Ishikawa (cell line): Measurements from ENCODE around the gene MED13L.

Experiments
- CEBPB ChIP-seq: IDR thresholded peaks from 2 replicates; pipeline ENCODE4 v1.6.1; 2012
- CREB1 ChIP-seq: IDR thresholded peaks from 2 replicates; pipeline ENCODE4 v1.6.1; 2012; ENCODE audit warnings: low read depth
- EGR1 ChIP-seq: IDR thresholded peaks from 2 replicates; pipeline ENCODE4 v1.6.1; 2012
- EP300 ChIP-seq: IDR thresholded peaks from 2 replicates; pipeline ENCODE4 v1.6.1; 2012; ENCODE audit warnings: borderline replicate concordance
- FOXM1 ChIP-seq: IDR thresholded peaks from 2 replicates; pipeline ENCODE4 v1.6.1; 2012; ENCODE audit warnings: low read depth, borderline replicate concordance
- NFIC ChIP-seq: IDR thresholded peaks from 2 replicates; pipeline ENCODE4 v1.6.1; 2012
- RAD21 ChIP-seq: IDR thresholded peaks from 2 replicates; pipeline ENCODE4 v1.6.1; 2012; ENCODE audit warnings: low read depth
- TAF1 ChIP-seq: IDR thresholded peaks from 2 replicates; pipeline ENCODE4 v1.6.1; 2012; ENCODE audit warnings: low read depth, mild to moderate bottlenecking
- TCF12 ChIP-seq: IDR thresholded peaks from 2 replicates; pipeline ENCODE4 v1.6.1; 2012; ENCODE audit warnings: low read depth
- TEAD4 ChIP-seq: IDR thresholded peaks from 2 replicates; pipeline ENCODE4 v1.6.1; 2012
- YY1 ChIP-seq: IDR thresholded peaks from 2 replicates; pipeline ENCODE4 v1.6.1; 2012; ENCODE audit warnings: low read depth
- ZBTB7A ChIP-seq: IDR thresholded peaks from 2 replicates; pipeline ENCODE4 v1.6.1; 2012; ENCODE audit warnings: low read depth
- TF ChIP-seq, protein P1 (sequence below): IDR thresholded peaks from 2 replicates; pipeline ENCODE4 v1.6.1; 2012
- TF ChIP-seq, protein P2 (sequence below): IDR thresholded peaks from 2 replicates; pipeline ENCODE4 v1.6.1; 2012; ENCODE audit warnings: low read depth, mild to moderate bottlenecking
- TF ChIP-seq, protein P3 (sequence below): IDR thresholded peaks from 2 replicates; pipeline ENCODE4 v1.6.1; 2012

The MED13L gene

DNA sequence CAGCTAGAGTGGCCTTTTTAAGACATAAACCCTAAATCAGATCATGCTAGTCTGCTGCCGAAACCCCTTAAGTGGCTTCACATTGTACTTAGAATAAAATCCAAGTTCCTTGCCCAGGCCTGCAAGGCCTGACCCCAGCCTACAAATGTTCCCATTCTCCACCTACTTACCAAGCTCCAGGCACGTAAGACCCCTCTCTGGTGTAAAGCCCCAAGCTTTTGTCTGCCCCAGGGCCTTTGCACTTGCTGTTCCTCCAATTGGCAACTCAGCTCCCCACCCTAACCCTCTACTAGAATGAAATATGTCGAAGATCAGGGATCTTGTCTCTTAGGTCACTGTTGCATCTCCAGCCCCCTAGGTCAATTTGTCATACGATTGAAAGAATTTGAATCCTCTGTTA is 27.1 kb upstream of the MED13L start:
- TF ChIP-seq TEAD4 (no peak), ZBTB7A (no peak), TAF1 (no peak)

DNA sequence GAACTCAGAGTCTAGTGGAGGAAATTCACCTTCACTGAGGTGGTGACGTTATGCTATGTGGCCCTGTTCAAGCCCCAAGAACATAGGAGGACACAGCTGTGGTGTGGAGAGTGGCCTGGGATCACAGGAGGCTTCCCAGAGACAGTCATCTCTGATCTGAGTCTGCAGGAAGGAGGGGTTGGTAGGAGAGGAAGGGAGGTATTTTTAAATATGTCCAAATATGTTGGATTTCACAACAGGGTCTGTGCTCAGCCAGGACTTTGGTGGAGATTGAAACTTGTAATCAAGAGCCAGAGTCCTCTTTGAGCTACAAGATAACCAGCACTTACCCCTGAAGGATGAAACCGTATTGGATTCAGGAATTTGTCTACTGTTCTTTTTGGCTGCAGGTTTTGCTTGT is 26.4 kb upstream of the MED13L start:
- TF ChIP-seq TAF1, result no peak
- no peak for TF ChIP-seq CREB1
- TF ChIP-seq TCF12, result no peak
- TF ChIP-seq EP300, result no peak
- TF ChIP-seq, protein P1, sequence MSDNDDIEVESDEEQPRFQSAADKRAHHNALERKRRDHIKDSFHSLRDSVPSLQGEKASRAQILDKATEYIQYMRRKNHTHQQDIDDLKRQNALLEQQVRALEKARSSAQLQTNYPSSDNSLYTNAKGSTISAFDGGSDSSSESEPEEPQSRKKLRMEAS, result no peak
- no peak for TF ChIP-seq CEBPB
- no peak for TF ChIP-seq NFIC
- TF ChIP-seq FOXM1, result no peak
- no peak for TF ChIP-seq TEAD4
- TF ChIP-seq YY1, result no peak
- no peak for TF ChIP-seq ZBTB7A
- TF ChIP-seq, protein P2, sequence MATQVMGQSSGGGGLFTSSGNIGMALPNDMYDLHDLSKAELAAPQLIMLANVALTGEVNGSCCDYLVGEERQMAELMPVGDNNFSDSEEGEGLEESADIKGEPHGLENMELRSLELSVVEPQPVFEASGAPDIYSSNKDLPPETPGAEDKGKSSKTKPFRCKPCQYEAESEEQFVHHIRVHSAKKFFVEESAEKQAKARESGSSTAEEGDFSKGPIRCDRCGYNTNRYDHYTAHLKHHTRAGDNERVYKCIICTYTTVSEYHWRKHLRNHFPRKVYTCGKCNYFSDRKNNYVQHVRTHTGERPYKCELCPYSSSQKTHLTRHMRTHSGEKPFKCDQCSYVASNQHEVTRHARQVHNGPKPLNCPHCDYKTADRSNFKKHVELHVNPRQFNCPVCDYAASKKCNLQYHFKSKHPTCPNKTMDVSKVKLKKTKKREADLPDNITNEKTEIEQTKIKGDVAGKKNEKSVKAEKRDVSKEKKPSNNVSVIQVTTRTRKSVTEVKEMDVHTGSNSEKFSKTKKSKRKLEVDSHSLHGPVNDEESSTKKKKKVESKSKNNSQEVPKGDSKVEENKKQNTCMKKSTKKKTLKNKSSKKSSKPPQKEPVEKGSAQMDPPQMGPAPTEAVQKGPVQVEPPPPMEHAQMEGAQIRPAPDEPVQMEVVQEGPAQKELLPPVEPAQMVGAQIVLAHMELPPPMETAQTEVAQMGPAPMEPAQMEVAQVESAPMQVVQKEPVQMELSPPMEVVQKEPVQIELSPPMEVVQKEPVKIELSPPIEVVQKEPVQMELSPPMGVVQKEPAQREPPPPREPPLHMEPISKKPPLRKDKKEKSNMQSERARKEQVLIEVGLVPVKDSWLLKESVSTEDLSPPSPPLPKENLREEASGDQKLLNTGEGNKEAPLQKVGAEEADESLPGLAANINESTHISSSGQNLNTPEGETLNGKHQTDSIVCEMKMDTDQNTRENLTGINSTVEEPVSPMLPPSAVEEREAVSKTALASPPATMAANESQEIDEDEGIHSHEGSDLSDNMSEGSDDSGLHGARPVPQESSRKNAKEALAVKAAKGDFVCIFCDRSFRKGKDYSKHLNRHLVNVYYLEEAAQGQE, result no peak
- no peak for TF ChIP-seq RAD21
- no peak for TF ChIP-seq EGR1

DNA sequence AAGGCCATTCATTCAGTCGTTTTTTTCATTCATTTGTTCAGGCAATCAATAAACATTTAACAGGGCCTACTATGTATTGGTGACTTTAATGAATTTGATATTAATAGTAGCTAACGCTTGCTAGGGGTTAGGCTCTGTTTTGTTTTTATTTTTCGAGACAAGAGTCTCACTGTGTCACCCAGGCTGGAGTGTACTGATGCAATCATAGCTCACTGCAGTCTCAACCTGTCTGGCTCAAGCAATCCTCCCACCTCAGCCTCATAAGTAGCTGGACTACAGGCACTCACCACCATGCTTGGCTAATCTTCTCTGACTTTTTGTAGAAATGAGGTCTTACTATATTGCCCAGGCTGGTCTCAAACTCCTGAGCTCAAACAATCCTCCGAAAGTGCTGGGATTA is 25.6 kb upstream of the MED13L start:
- TF ChIP-seq RAD21 (no peak), EP300 (no peak), TEAD4 (no peak), EGR1 (no peak), FOXM1 (no peak), ZBTB7A (no peak), YY1 (no peak), TAF1 (no peak), TCF12 (no peak), CEBPB (no peak)
- TF ChIP-seq, protein P3, sequence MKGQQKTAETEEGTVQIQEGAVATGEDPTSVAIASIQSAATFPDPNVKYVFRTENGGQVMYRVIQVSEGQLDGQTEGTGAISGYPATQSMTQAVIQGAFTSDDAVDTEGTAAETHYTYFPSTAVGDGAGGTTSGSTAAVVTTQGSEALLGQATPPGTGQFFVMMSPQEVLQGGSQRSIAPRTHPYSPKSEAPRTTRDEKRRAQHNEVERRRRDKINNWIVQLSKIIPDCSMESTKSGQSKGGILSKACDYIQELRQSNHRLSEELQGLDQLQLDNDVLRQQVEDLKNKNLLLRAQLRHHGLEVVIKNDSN, result no peak
- TF ChIP-seq, protein P1, result no peak
- TF ChIP-seq, protein P2, result no peak

DNA sequence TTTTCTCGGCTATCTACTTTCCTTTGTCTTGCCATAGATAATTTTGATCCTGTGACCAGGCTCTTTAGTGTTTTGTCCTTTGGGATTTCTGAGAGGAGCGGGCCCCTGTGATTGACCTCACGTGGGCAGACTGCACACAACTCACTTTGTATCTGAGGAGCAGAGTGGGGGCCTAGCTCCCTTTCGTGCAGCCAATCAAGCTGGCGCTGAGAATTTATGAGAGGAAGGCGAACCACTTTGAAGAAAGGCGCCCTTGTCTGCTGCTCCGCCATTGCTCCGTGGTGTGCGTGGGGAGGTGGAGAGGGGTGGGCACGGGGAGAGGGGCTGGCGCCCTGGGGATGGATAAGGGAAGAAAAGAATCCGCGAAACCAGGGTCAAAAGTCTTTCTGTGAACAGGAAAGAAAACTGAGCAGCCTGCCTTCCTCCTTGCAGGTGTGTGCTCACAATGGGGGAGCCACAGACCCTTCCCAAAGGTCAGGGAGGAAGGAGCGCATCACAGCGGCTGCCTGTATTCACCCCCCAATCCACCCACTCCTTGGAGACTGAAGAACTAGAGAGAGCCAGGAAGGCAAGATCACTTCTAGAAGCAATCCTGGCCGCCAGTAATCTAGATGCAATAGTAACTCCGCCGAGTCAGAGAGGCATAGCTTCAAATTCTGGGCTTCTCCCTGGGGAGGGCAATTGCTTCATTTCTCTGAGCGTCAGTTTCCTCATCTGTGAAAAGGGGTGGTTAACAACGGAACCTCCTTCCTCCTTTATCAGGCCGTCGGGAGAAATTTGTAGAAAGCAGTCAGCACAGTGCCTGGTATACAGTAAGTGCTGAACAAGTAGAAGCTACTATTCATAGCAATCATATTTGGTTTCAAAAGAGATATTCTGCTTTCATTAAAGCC is 24.9 kb upstream of the MED13L start:
- no peak for TF ChIP-seq RAD21
- TF ChIP-seq TCF12, result no peak

DNA sequence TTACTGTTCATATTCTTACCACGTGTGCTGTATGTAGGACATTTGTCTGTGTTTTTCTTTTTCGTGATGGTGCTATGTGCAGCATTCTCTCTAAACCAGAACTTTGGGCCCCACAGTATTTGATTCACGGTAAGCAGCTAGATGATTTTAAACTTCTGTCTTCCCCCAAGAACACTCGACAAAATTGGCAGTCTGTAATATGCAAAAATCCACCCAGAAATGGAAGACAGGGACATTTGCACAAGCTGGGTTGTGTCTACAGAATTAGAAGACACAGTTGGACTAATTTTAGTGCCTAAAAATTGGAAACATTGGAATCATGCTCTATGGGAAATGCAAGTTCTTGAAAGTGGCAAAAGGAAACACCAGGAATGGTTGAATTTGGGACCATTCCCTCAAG is 24.1 kb upstream of the MED13L start:
- TF ChIP-seq RAD21 (no peak), TAF1 (no peak), NFIC (no peak), CEBPB (no peak), EGR1 (no peak), FOXM1 (no peak), YY1 (no peak), EP300 (no peak), TEAD4 (no peak), TCF12 (no peak), ZBTB7A (no peak), CREB1 (no peak)
- TF ChIP-seq, protein P2, result no peak
- TF ChIP-seq, protein P3, result no peak
- TF ChIP-seq, protein P1, result no peak
